ENCODE results near the gene EFNA2. TPM values are rescaled to one million over a fixed set of nuclear protein-coding genes. Genes with fewer than 3 reads are reported as not detected.

Gene EFNA2
- total RNA-seq, 1 experiment from 2014 or later, result 12.2 TPM

- no peak overlapping the region for H2AFZ ChIP-seq (ENCODE audit: low read depth, low read length, poor library complexity, severe bottlenecking)
- RAD21 ChIA-PET (ENCODE audit: low non-redundant PET in 1 of 2, low total read pairs in 2 of 2, uncharacterized antibody in 2 of 2, unreplicated experiment in 2 of 2), result no interaction called here
- intact Hi-C loops (cut with micrococcal nuclease), result no loop called here
- H3K9ac ChIP-seq (ENCODE audit: low read length), result peak overlapping the region; percentile 98
- H3K4me3 ChIP-seq (replicated peaks in 1 of 2; ENCODE audit: low read depth in 1 of 2, low read length in 2 of 2), result peak overlapping the region; percentile 43 to 59
- no TSS peak for BruUV-seq (replicated peaks)
- peaks cover 31% of the 10 kb centered on the region for H3K79me2 ChIP-seq (ENCODE audit: insufficient read depth, low read length)
- TF ChIP-seq JUND (IDR thresholded peaks at IDR 0.05), result no peak
- no peak for TF ChIP-seq ZFX (IDR thresholded peaks at IDR 0.05)
- H3K9me3 ChIP-seq (ENCODE audit: control insufficient read depth in 1 of 2, insufficient read depth in 1 of 2, low read depth in 1 of 2, low read length in 2 of 2), result no peaks in the 10 kb centered on the region
- H3K4me2 ChIP-seq (ENCODE audit: low read length), result peak overlapping the region; percentile 97
- H4K20me1 ChIP-seq (ENCODE audit: insufficient read depth), result no peaks in the 10 kb centered on the region
- H3K27ac ChIP-seq (ENCODE audit: low read depth, low read length), result peak overlapping the region; percentile 99
- no peaks in the 10 kb centered on the region for H3K9me2 ChIP-seq (ENCODE audit: insufficient read depth)
- CTCF ChIA-PET, result interaction anchor here (6.5 kb wide), 1 partner anchor 23 kb away, joined by 325 read pairs; no protein-coding TSS in a partner anchor
- peaks cover 48 to 87% of the 10 kb centered on the region in 2 experiments for H3K4me1 ChIP-seq (ENCODE audit: control insufficient read depth in 1 of 2, insufficient read depth in 2 of 2, low read length in 2 of 2)
- peaks cover 15 to 18% of the 10 kb centered on the region in 2 experiments; a peak in 3 of 4 replicates for H3K36me3 ChIP-seq (ENCODE audit: control insufficient read depth in 1 of 2, insufficient read depth in 2 of 2, low read length in 2 of 2)
- ATAC-seq (no peak), DNase-seq (ENCODE audit: low read depth, low spot score) (no peak)
- POLR2A ChIA-PET, result interaction anchor here (0.8 to 3.0 kb wide), 2 partner anchors 15 to 23 kb away, joined by 3 to 29 read pairs; no protein-coding TSS in a partner anchor
- no peaks in the 10 kb centered on the region for H3K27me3 ChIP-seq (ENCODE audit: insufficient read depth, low read length)
Observed at GRCh38 chr19:1267477-1268225, 18.0 kb upstream of the EFNA2 start.

DNA sequence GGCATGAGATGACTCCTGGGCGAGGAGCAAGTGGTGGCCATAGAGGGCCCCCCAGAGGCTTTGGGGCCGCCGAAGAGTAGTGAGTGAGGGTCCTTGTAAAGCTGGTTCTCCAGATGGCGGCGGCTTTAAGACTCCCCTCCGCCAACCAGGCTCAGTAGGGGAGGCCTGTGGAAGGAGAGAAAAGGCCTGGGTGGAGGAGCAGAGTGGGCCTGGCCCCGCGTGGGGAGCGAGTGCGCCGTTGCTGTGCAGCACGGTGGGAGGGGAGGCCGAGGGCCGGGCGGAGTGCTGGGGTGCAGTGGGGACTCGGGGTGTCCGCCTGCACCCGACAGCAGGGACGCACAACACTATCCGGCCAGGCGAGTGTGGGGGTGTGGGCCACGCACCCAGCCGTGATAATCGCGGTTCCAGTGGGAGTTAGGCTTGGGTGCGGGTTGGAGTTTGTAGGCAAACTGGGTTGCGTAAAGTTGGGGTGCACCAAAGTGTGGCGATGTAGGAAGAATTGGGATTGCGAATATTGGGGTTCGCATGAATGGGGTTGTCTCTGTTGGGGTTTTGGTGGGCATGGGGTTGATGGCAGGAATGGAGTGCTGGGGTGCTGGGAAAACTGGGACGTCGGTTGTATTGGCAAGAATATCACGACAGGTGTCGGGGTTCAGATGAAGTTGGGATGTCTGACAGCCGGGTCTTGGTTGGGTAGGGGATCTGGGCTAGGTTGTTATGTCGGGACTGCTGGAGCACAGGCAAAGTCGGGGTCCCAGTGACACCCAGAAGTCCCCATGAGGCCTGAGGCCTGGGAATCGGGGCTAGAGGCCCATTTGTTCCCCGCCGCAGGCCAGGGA, 17.2 kb upstream of the EFNA2 start:
- no peaks in the 10 kb centered on the region for H3K9me2 ChIP-seq (ENCODE audit: insufficient read depth)
- peaks cover 21 to 26% of the 10 kb centered on the region in 2 experiments; a peak in 3 of 4 replicates for H3K36me3 ChIP-seq (ENCODE audit: control insufficient read depth in 1 of 2, insufficient read depth in 2 of 2, low read length in 2 of 2)
- BruUV-seq (replicated peaks), result no TSS peak
- no peak for ATAC-seq
- TF ChIP-seq RAD21 (IDR thresholded peaks at IDR 0.05; ENCODE audit: low read depth) (no peak), JUND (IDR thresholded peaks at IDR 0.05) (no peak), ATF3 (IDR thresholded peaks at IDR 0.05) (no peak), EZH2 (IDR thresholded peaks at IDR 0.05) (no peak), EGR1 (IDR thresholded peaks at IDR 0.05; ENCODE audit: low read depth) (no peak), EZH2phosphoT487 (IDR thresholded peaks at IDR 0.05; ENCODE audit: borderline replicate concordance) (no peak), SP1 (IDR thresholded peaks at IDR 0.05; ENCODE audit: low read depth) (no peak), YY1 (IDR thresholded peaks at IDR 0.05; ENCODE audit: extremely low read depth, insufficient replicate concordance, low read depth, low read length) (no peak)
- TF ChIP-seq, protein P1, sequence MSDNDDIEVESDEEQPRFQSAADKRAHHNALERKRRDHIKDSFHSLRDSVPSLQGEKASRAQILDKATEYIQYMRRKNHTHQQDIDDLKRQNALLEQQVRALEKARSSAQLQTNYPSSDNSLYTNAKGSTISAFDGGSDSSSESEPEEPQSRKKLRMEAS (IDR thresholded peaks at IDR 0.05), result no peak
- TF ChIP-seq, protein P2, sequence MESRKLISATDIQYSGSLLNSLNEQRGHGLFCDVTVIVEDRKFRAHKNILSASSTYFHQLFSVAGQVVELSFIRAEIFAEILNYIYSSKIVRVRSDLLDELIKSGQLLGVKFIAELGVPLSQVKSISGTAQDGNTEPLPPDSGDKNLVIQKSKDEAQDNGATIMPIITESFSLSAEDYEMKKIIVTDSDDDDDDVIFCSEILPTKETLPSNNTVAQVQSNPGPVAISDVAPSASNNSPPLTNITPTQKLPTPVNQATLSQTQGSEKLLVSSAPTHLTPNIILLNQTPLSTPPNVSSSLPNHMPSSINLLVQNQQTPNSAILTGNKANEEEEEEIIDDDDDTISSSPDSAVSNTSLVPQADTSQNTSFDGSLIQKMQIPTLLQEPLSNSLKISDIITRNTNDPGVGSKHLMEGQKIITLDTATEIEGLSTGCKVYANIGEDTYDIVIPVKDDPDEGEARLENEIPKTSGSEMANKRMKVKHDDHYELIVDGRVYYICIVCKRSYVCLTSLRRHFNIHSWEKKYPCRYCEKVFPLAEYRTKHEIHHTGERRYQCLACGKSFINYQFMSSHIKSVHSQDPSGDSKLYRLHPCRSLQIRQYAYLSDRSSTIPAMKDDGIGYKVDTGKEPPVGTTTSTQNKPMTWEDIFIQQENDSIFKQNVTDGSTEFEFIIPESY (IDR thresholded peaks at IDR 0.05; ENCODE audit: extremely low read depth, insufficient replicate concordance, low read length), result no peak
- TF ChIP-seq, protein P3, sequence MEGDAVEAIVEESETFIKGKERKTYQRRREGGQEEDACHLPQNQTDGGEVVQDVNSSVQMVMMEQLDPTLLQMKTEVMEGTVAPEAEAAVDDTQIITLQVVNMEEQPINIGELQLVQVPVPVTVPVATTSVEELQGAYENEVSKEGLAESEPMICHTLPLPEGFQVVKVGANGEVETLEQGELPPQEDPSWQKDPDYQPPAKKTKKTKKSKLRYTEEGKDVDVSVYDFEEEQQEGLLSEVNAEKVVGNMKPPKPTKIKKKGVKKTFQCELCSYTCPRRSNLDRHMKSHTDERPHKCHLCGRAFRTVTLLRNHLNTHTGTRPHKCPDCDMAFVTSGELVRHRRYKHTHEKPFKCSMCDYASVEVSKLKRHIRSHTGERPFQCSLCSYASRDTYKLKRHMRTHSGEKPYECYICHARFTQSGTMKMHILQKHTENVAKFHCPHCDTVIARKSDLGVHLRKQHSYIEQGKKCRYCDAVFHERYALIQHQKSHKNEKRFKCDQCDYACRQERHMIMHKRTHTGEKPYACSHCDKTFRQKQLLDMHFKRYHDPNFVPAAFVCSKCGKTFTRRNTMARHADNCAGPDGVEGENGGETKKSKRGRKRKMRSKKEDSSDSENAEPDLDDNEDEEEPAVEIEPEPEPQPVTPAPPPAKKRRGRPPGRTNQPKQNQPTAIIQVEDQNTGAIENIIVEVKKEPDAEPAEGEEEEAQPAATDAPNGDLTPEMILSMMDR (IDR thresholded peaks at IDR 0.05 in 2 of 3, conservative IDR thresholded peaks at IDR 0.05 in 1 of 3; ENCODE audit: borderline replicate concordance in 1 of 3, insufficient read depth in 1 of 3, low read depth in 2 of 3, low read length in 2 of 3), result no peak
- H2AFZ ChIP-seq (ENCODE audit: low read depth, low read length, poor library complexity, severe bottlenecking), result no peak overlapping the region
- CTCF ChIA-PET, result interaction anchor here (1.0 to 6.5 kb wide), 4 partner anchors 13 to 187 kb away, joined by 3 to 325 read pairs (median 3); no protein-coding TSS in a partner anchor
- peak overlapping the region; percentile 98 for H3K9ac ChIP-seq (ENCODE audit: low read length)
- no peaks in the 10 kb centered on the region for H3K27me3 ChIP-seq (ENCODE audit: insufficient read depth, low read length)
- peak overlapping the region; percentile 13 to 85; a peak in 2 of 4 replicates for H3K4me3 ChIP-seq (replicated peaks in 1 of 2; ENCODE audit: low read depth in 1 of 2, low read length in 2 of 2)
- no peak for DNase-seq (ENCODE audit: low read depth, low spot score)
- POLR2A ChIA-PET, result interaction anchor here (0.6 to 1.7 kb wide), 45 partner anchors 9 to 636 kb away, joined by 3 to 139 read pairs (median 5); partner anchors contain the start of genes ABCA7, ATP5F1D, CBARP and CNN2
- RAD21 ChIA-PET (ENCODE audit: low non-redundant PET in 1 of 2, low total read pairs in 2 of 2, uncharacterized antibody in 2 of 2, unreplicated experiment in 2 of 2), result interaction anchor here (0.6 to 1.4 kb wide), 5 partner anchors 15 to 242 kb away, joined by 3 to 16 read pairs (median 4); partner anchors contain the start of gene CNN2 (in 1 of the 2)
- peaks cover 40 to 81% of the 10 kb centered on the region in 2 experiments for H3K4me1 ChIP-seq (ENCODE audit: control insufficient read depth in 1 of 2, insufficient read depth in 2 of 2, low read length in 2 of 2)
- H4K20me1 ChIP-seq (ENCODE audit: insufficient read depth), result no peaks in the 10 kb centered on the region
- H3K79me2 ChIP-seq (ENCODE audit: insufficient read depth, low read length), result peaks cover 39% of the 10 kb centered on the region
- no peaks in the 10 kb centered on the region for H3K9me3 ChIP-seq (ENCODE audit: control insufficient read depth in 1 of 2, insufficient read depth in 1 of 2, low read depth in 1 of 2, low read length in 2 of 2)
- peak overlapping the region; percentile 49 for H3K27ac ChIP-seq (ENCODE audit: low read depth, low read length)
- peak overlapping the region; percentile 100 for H3K4me2 ChIP-seq (ENCODE audit: low read length)
- intact Hi-C loops (cut with micrococcal nuclease), result no loop called here
